Fibroblast of lung (primary cell): ENCODE results near the gene CRYBG2.

Source experiments
- CTCF ChIP-seq, 2 donors: IDR thresholded peaks in 1 of 2; conservative IDR thresholded peaks in 1 of 2; 1 replicate in 1 of 2; 2 replicates in 1 of 2; pipeline ENCODE4 v1.5.1; 2011 to 2012; ENCODE audit warnings: low read length in 2 of 2, control low read depth in 1 of 2, inconsistent platforms in 1 of 2, low read depth in 1 of 2, mild to moderate bottlenecking in 1 of 2
- EZH2 ChIP-seq: IDR thresholded peaks from 2 replicates; pipeline ENCODE4 v1.5.1; 2012; ENCODE audit warnings: low read length, control low read depth, mild to moderate bottlenecking; ENCODE audit errors: missing control alignments

GRCh38 chr1:26361605-26362122, 7.7 kb upstream of the CRYBG2 start:
- no peak for TF ChIP-seq CTCF (conservative IDR thresholded peaks at IDR 0.05 in 1 of 2, IDR thresholded peaks at IDR 0.05 in 1 of 2; ENCODE audit: low read depth in 1 of 2, low read length in 2 of 2)
- TF ChIP-seq EZH2 = no peak
